Activated naive CD4-positive, alpha-beta T cell treated with anti-CD3 and anti-CD28 coated beads, Interleukin-2, amount 50 U/mL, for 72 hours (primary cell): ENCODE measurements around the gene CST1. TPM values are rescaled to one million over a fixed set of nuclear protein-coding genes. Genes with fewer than 3 reads are reported as not detected.
A peak's percentile ranks its signal among the peaks of the same experiment; 100 is the strongest.
"Not testable (repeated sequence)": the region's sequence is repeated elsewhere in the genome, so short reads cannot be mapped to it uniquely, and the experiment has no call there.

Experiments used
- ATAC-seq, 2 donors: fragments of 150-1000 bp; cut with Tn5 transposase; 2 replicates each; pipeline ENCODE4 v1.10.0; 2021; ENCODE audit warnings: mild to moderate bottlenecking in 2 of 2, moderate library complexity in 2 of 2
- DNase-seq, 2 donors: peaks; one replicate each; pipeline ENCODE4 v3.0.0; 2021 to 2022; ENCODE audit warnings: low spot score in 2 of 2
- H3K27ac Mint-ChIP-seq, 2 donors: one replicate each; pipeline ENCODE4 v1.8.0; 2022; ENCODE audit warnings: mild to moderate bottlenecking in 2 of 2, mixed read lengths in 2 of 2
- H3K36me3 Mint-ChIP-seq, 2 donors: one replicate each; pipeline ENCODE4 v1.8.0; 2022; ENCODE audit warnings: mixed read lengths in 2 of 2
- H3K9me3 Mint-ChIP-seq, 2 donors: one replicate each; pipeline ENCODE4 v1.8.0; 2022; ENCODE audit warnings: mixed read lengths in 2 of 2
- total RNA-seq, 2 donors: library from RNA; stranded (reverse); gene quantifications; one replicate each; pipeline ENCODE4 v1.2.3, GENCODE V29; 2022

Gene CST1
- not detected for total RNA-seq

- H3K9me3 Mint-ChIP-seq, H3K36me3 Mint-ChIP-seq, ATAC-seq, DNase-seq: not testable (repeated sequence)
- H3K27ac Mint-ChIP-seq = peak within 1 kb of the TSS in 1 of 2 donors; percentile 60
Observed at GRCh38 chr20:23750786-23751185, at the start of gene CST1. Gene CST1 (minus strand): TSS chr20:23750935. CDS start chr20:23750866, 69 bp downstream.

- H3K27ac Mint-ChIP-seq, H3K9me3 Mint-ChIP-seq, H3K36me3 Mint-ChIP-seq: not testable (repeated sequence)
- DNase-seq = peak; percentile 41 to 63
- ATAC-seq = peak; percentile 79 to 84
Observed at GRCh38 chr20:23799216-23799847, 48.6 kb upstream of the CST1 start.

GRCh38 chr20:23795526-23795925 is 44.8 kb upstream of the CST1 start:
- DNase-seq (no peak), ATAC-seq (no peak)

GRCh38 chr20:23794841-23795240 is 44.1 kb upstream of the CST1 start:
- H3K9me3 Mint-ChIP-seq = no peaks in the 10 kb centered on the region
- no peak overlapping the region for H3K27ac Mint-ChIP-seq
- DNase-seq (no peak), ATAC-seq (no peak)
- H3K36me3 Mint-ChIP-seq = peaks cover 0 to under 1% of the 10 kb centered on the region in 2 donors

More at GRCh38 chr20:23795526-23795925, 44.8 kb upstream of the CST1 start:
- no peaks in the 10 kb centered on the region for H3K9me3 Mint-ChIP-seq
- no peaks in the 10 kb centered on the region for H3K36me3 Mint-ChIP-seq
- H3K27ac Mint-ChIP-seq = no peak overlapping the region

- ATAC-seq (no peak), DNase-seq (no peak)
- Mint-ChIP-seq H3K36me3 (peaks cover 0 to 8% of the 10 kb centered on the region in 2 donors), H3K27ac (no peak overlapping the region), H3K9me3 (peaks cover 0 to 4% of the 10 kb centered on the region in 2 donors)
Observed at GRCh38 chr20:23794065-23794464, 43.3 kb upstream of the CST1 start.

GRCh38 chr20:23783447-23783846 is 32.7 kb upstream of the CST1 start:
- ATAC-seq (no peak), DNase-seq (no peak)
- no peaks in the 10 kb centered on the region for H3K9me3 Mint-ChIP-seq
- H3K27ac Mint-ChIP-seq = no peak overlapping the region
- no peaks in the 10 kb centered on the region for H3K36me3 Mint-ChIP-seq

GRCh38 chr20:23782366-23782983 is 31.7 kb upstream of the CST1 start:
- Mint-ChIP-seq H3K27ac (no peak overlapping the region), H3K36me3 (no peaks in the 10 kb centered on the region), H3K9me3 (no peaks in the 10 kb centered on the region)
- DNase-seq = peak in 1 of 2 donors; percentile 5
- ATAC-seq = peak; percentile 55 to 59

- ATAC-seq, H3K36me3 Mint-ChIP-seq, H3K9me3 Mint-ChIP-seq, DNase-seq, H3K27ac Mint-ChIP-seq: not testable (repeated sequence)
Observed at GRCh38 chr20:23778676-23779075, 27.9 kb upstream of the CST1 start.

- not testable (repeated sequence) for H3K36me3 Mint-ChIP-seq, ATAC-seq, H3K27ac Mint-ChIP-seq, DNase-seq, H3K9me3 Mint-ChIP-seq
Observed at GRCh38 chr20:23777380-23777779, 26.6 kb upstream of the CST1 start.

GRCh38 chr20:23776067-23776771 is 25.5 kb upstream of the CST1 start:
- no peaks in the 10 kb centered on the region for H3K9me3 Mint-ChIP-seq

GRCh38 chr20:23774081-23774480 is 23.3 kb upstream of the CST1 start:
- H3K36me3 Mint-ChIP-seq = no peaks in the 10 kb centered on the region
- H3K27ac Mint-ChIP-seq = no peak overlapping the region
- H3K9me3 Mint-ChIP-seq = no peaks in the 10 kb centered on the region
- DNase-seq = no peak
- no peak for ATAC-seq

More at GRCh38 chr20:23776067-23776771, 25.5 kb upstream of the CST1 start:
- no peak for ATAC-seq
- Mint-ChIP-seq H3K36me3 (no peaks in the 10 kb centered on the region), H3K27ac (no peak overlapping the region)
- no peak for DNase-seq

- Mint-ChIP-seq H3K27ac (no peak overlapping the region), H3K36me3 (no peaks in the 10 kb centered on the region), H3K9me3 (no peaks in the 10 kb centered on the region)
- DNase-seq (no peak), ATAC-seq (no peak)
Observed at GRCh38 chr20:23773579-23773978, 22.8 kb upstream of the CST1 start.

- no peak overlapping the region for H3K27ac Mint-ChIP-seq
- DNase-seq = no peak
- ATAC-seq = no peak
- no peaks in the 10 kb centered on the region for H3K9me3 Mint-ChIP-seq
- H3K36me3 Mint-ChIP-seq = no peaks in the 10 kb centered on the region
Observed at GRCh38 chr20:23773127-23773526, 22.4 kb upstream of the CST1 start.

- Mint-ChIP-seq H3K9me3 (no peaks in the 10 kb centered on the region), H3K27ac (no peak overlapping the region), H3K36me3 (no peaks in the 10 kb centered on the region)
- DNase-seq (no peak), ATAC-seq (no peak)
Observed at GRCh38 chr20:23772074-23772473, 21.3 kb upstream of the CST1 start.

GRCh38 chr20:23770384-23770783 is 19.6 kb upstream of the CST1 start:
- H3K9me3 Mint-ChIP-seq = peaks cover 0 to 4% of the 10 kb centered on the region in 2 donors
- ATAC-seq (no peak), DNase-seq (no peak)
- H3K36me3 Mint-ChIP-seq = no peaks in the 10 kb centered on the region
- H3K27ac Mint-ChIP-seq = no peak overlapping the region

- H3K36me3 Mint-ChIP-seq, H3K9me3 Mint-ChIP-seq, ATAC-seq, DNase-seq, H3K27ac Mint-ChIP-seq: not testable (repeated sequence)
Observed at GRCh38 chr20:23768520-23768919, 17.8 kb upstream of the CST1 start.

- ATAC-seq (no peak), DNase-seq (no peak)
- peaks cover 0 to 4% of the 10 kb centered on the region in 2 donors for H3K9me3 Mint-ChIP-seq
- H3K27ac Mint-ChIP-seq = no peak overlapping the region
- H3K36me3 Mint-ChIP-seq = no peaks in the 10 kb centered on the region
Observed at GRCh38 chr20:23766531-23766930, 15.8 kb upstream of the CST1 start.
